PC-9 (cell line): ENCODE results near the gene APOB. TPM values are rescaled to one million over a fixed set of nuclear protein-coding genes. Genes with fewer than 3 reads are reported as not detected.

Experiments used
- BruUV-seq: library from RNA; stranded (reverse); fragments of 400-500 nt; replicated peaks from 2 replicates; lab custom pipeline; 2021; lab: Mats Ljungman, UMichigan
- CTCF ChIA-PET: fragments of 300-600 bp; sonication (Branson Sonifier 250); formaldehyde crosslinking; loops from one replicate; lab custom pipeline; 2022; ENCODE audit warnings: antibody characterized with exemption; lab: Charles Lee
- POLR2A ChIA-PET: fragments of 300-600 bp; sonication (Branson Sonifier 250); formaldehyde crosslinking; loops from one replicate; lab custom pipeline; 2022; ENCODE audit warnings: antibody characterized with exemption; ENCODE audit not compliant: unreplicated experiment; lab: Charles Lee
- DNase-seq, 2 experiments: peaks; one replicate each; pipeline versions ENCODE4 v3.0.0 to v3.0.0-alpha.2; 2015 to 2022; ENCODE audit warnings: mixed read lengths in 1 of 2
- H2AFZ ChIP-seq: fragments of 200-600 bp; sonication (generic); 2 replicates; pipeline ENCODE4 v1.8.1; 2017; ENCODE audit warnings: antibody characterized with exemption
- H3F3A ChIP-seq: fragments of 200-600 bp; sonication (generic); 2 replicates; pipeline ENCODE4 v1.8.1; 2017; ENCODE audit warnings: antibody characterized with exemption, mild to moderate bottlenecking, low read depth; ENCODE audit not compliant: insufficient read depth
- H3K27ac ChIP-seq: fragments of 200-600 bp; sonication (generic); 2 replicates; pipeline ENCODE4 v1.6.1; 2016; ENCODE audit warnings: mixed run types
- H3K27me3 ChIP-seq: fragments of 200-600 bp; sonication (generic); 2 replicates; pipeline ENCODE4 v1.6.1; 2016; ENCODE audit warnings: low read depth, mixed run types; ENCODE audit not compliant: insufficient read depth
- H3K36me3 ChIP-seq: fragments of 200-600 bp; sonication (generic); 2 replicates; pipeline ENCODE4 v1.6.1; 2016; ENCODE audit warnings: low read depth, mixed run types
- H3K4me1 ChIP-seq: fragments of 200-600 bp; sonication (generic); replicated peaks from 2 replicates; pipeline ENCODE4 v1.6.1; 2016; ENCODE audit warnings: mixed run types; ENCODE audit not compliant: insufficient read depth
- H3K4me2 ChIP-seq: fragments of 200-600 bp; sonication (generic); 2 replicates; pipeline ENCODE4 v1.6.1; 2017; ENCODE audit warnings: mixed run types
- H3K4me3 ChIP-seq: fragments of 200-600 bp; sonication (generic); 2 replicates; pipeline ENCODE4 v1.6.1; 2016; ENCODE audit warnings: mixed run types
- H3K79me2 ChIP-seq: fragments of 200-600 bp; sonication (generic); 2 replicates; pipeline ENCODE4 v1.6.1; 2017; ENCODE audit warnings: low read depth, mixed run types
- H3K9me2 ChIP-seq: fragments of 200-600 bp; sonication (generic); 2 replicates; pipeline ENCODE4 v1.8.1; 2017; ENCODE audit warnings: mild to moderate bottlenecking; ENCODE audit not compliant: insufficient read depth
- H3K9me3 ChIP-seq: fragments of 200-600 bp; sonication (generic); 2 replicates; pipeline ENCODE4 v1.8.1; 2016; ENCODE audit warnings: low read depth; ENCODE audit not compliant: insufficient read depth
- H4K20me1 ChIP-seq: fragments of 200-600 bp; sonication (generic); 2 replicates; pipeline ENCODE4 v1.8.1; 2017; ENCODE audit not compliant: insufficient read depth
- EZH2 ChIP-seq: fragments of 200-600 bp; sonication (generic); IDR thresholded peaks from 2 replicates; pipeline ENCODE4 v1.8.0; 2017; ENCODE audit warnings: antibody characterized with exemption, low read depth
- intact Hi-C: fragments of 100-400 bp; cut with micrococcal nuclease; formaldehyde crosslinking; loops from one replicate; pipeline ENCODE4 v1.10.0; 2022; ENCODE audit not compliant: unreplicated experiment
- total RNA-seq: library from RNA; stranded (reverse); gene quantifications from 2 replicates; pipeline ENCODE4 v1.2.3, GENCODE V29; 2021
- TF ChIP-seq, protein P1 (sequence below): fragments of 200-600 bp; sonication (generic); conservative IDR thresholded peaks from 2 replicates; pipeline ENCODE4 v1.6.1; 2017; ENCODE audit warnings: mixed run types, antibody characterized with exemption, mild to moderate bottlenecking, moderate library complexity

Gene APOB
- total RNA-seq, 1 experiment from 2014 or later, result not detected

DNA sequence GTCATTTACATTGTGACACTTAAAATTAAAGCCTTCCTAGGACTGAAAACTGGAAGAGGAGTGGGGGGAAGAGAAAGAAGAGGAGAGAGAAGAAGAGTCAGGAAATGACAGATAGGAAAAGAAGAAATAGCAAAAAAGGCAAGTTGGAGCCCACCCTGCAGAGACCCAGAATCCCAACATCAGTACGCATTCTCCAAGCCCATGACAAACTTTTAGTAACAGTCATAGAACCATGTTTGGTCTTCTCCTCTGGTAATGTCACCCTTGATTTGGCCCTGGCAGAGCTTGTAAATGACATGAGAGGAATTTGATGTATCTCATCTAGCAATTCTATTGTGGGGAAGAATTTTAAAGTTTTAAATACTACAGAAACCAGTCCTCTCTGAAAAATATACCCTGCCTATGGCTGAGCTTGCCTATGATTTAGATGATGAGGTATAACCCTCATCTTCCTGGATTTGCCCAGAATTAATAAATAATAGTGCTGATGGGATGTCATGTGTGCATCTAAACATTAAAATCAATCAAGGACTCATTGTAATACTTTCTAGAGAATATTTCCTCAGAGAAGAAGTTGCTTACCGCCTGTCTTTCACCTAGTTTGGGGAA lies 40.2 kb downstream of the APOB start:
- Histone ChIP-seq H3K27me3 (peaks cover 63% of the 10 kb centered on the region), H4K20me1 (no peaks in the 10 kb centered on the region), H3K4me1 (no peaks in the 10 kb centered on the region), H3K4me3 (no peak overlapping the region), H3K4me2 (no peak overlapping the region), H3K27ac (no peak overlapping the region), H3K36me3 (no peaks in the 10 kb centered on the region), H3K79me2 (no peaks in the 10 kb centered on the region), H3K9me2 (no peaks in the 10 kb centered on the region), H3F3A (no peaks in the 10 kb centered on the region), H3K9me3 (no peaks in the 10 kb centered on the region), H2AFZ (no peak overlapping the region)
- TF ChIP-seq, protein P1, sequence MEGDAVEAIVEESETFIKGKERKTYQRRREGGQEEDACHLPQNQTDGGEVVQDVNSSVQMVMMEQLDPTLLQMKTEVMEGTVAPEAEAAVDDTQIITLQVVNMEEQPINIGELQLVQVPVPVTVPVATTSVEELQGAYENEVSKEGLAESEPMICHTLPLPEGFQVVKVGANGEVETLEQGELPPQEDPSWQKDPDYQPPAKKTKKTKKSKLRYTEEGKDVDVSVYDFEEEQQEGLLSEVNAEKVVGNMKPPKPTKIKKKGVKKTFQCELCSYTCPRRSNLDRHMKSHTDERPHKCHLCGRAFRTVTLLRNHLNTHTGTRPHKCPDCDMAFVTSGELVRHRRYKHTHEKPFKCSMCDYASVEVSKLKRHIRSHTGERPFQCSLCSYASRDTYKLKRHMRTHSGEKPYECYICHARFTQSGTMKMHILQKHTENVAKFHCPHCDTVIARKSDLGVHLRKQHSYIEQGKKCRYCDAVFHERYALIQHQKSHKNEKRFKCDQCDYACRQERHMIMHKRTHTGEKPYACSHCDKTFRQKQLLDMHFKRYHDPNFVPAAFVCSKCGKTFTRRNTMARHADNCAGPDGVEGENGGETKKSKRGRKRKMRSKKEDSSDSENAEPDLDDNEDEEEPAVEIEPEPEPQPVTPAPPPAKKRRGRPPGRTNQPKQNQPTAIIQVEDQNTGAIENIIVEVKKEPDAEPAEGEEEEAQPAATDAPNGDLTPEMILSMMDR, result no peak
- no peak for TF ChIP-seq EZH2
- ChIA-PET POLR2A (no interaction called here), CTCF (no interaction called here)
- intact Hi-C loops, result no loop called here
- BruUV-seq, result no TSS peak
- no peak for DNase-seq

DNA sequence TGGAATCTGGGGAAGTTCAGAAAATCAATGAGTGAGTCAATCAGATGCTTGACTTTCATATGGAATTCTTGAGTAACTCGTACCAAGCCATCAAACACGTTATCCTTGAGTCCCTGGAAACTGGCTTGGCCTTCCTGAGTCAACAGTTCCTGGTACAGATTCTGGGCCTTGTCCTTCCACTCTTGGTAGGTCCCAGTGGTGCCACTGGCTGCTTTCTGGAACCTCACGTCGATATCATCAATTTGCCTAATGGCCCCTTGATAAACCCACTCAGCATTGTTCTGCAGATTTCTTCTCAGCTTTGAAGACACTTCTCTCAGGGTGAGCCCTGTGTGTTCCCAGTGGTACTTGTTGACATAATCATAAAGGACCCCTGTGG lies 41.1 kb downstream of the APOB start:
- DNase-seq, result no peak
- no TSS peak for BruUV-seq
- Histone ChIP-seq H2AFZ (no peak overlapping the region), H4K20me1 (no peaks in the 10 kb centered on the region), H3K4me2 (no peak overlapping the region), H3K27me3 (peaks cover 56% of the 10 kb centered on the region), H3K4me3 (no peak overlapping the region), H3F3A (no peaks in the 10 kb centered on the region), H3K36me3 (no peaks in the 10 kb centered on the region), H3K9me3 (no peaks in the 10 kb centered on the region), H3K79me2 (no peaks in the 10 kb centered on the region), H3K4me1 (no peaks in the 10 kb centered on the region), H3K27ac (no peak overlapping the region), H3K9me2 (no peaks in the 10 kb centered on the region)
- no peak for TF ChIP-seq EZH2
- TF ChIP-seq, protein P1, result no peak
- CTCF ChIA-PET, result no interaction called here
- POLR2A ChIA-PET, result no interaction called here
- intact Hi-C loops, result no loop called here

DNA sequence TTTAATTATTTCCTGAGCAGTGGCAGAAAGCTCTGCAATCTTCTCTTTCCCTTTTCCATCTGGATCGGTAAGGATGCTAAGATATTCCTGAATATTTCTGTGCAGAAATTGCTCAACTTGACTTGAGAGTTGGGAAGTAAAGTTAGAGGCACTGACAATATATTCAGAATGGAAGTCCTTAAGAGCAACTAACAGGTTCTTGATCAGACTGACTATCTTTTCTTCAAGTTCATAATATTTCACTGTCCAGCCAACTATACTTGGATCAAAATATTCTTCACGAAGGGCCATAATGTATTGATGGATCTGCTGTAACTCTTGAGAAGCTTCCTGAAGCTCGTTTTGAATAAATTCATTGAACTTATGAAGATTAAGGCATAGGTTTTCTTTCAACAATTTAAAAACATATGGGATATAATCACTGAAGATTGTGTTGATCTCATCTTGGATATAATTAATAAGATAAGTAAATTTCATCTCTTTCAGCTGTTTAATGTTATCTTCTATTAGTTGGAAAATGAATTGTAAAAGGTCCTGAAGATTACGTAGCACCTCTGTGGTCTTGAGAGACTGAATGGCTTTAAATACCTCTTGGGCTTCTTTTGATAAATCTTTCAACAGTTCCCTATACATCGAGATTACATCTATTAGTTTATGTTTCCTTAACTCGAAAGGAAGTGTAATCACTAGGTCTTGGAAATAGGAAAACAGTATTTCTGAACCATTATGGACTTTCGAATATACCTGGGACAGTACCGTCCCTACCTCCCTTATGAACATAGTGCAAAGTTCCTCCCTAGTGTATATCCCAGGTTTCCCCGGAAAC lies 41.7 kb downstream of the APOB start:
- Histone ChIP-seq H3K27ac (no peak overlapping the region), H3K79me2 (no peaks in the 10 kb centered on the region), H3K9me3 (no peaks in the 10 kb centered on the region), H3K27me3 (peaks cover 56% of the 10 kb centered on the region), H4K20me1 (no peaks in the 10 kb centered on the region), H2AFZ (no peak overlapping the region), H3K4me1 (no peaks in the 10 kb centered on the region), H3K36me3 (no peaks in the 10 kb centered on the region), H3F3A (no peaks in the 10 kb centered on the region), H3K4me2 (no peak overlapping the region), H3K4me3 (no peak overlapping the region), H3K9me2 (no peaks in the 10 kb centered on the region)
- ChIA-PET CTCF (no interaction called here), POLR2A (no interaction called here)
- intact Hi-C loops, result no loop called here
- no TSS peak for BruUV-seq
- TF ChIP-seq, protein P1, result no peak
- no peak for TF ChIP-seq EZH2
- DNase-seq, result peak in 1 of 2 experiments; percentile 21
